Measurements from ENCODE around the gene CDH10.

Gene CDH10

DNA sequence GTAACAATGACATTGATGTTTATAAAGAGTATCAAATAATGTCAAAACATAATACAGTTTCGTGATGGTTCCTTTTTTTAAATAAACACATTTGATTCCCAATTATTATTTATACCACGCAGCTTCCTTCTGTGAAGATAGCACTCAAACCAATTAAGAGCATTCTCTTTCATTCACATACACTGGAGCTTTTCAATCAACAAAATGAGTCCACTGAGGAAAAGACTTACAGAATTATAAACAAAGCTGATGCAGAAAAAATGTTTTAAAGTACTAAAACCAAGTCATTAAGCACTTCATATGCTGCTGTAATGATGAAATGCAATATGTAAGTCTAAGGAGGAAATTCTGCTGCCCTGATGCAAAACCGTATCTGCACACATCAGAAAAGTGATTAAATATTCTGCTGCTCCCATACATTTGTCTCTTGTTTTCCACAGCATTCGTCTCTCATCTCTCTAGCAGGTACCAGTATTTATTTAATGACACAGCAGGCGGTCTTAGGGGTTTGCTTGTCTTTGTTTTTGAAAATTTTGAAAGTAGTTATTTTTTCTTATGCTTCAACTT, 147.1 kb downstream of the CDH10 start:
- DNase-seq (ENCODE audit: low read depth, low spot score), result no peak
- H3K4me3 ChIP-seq (ENCODE audit: low read length), result no peak overlapping the region

DNA sequence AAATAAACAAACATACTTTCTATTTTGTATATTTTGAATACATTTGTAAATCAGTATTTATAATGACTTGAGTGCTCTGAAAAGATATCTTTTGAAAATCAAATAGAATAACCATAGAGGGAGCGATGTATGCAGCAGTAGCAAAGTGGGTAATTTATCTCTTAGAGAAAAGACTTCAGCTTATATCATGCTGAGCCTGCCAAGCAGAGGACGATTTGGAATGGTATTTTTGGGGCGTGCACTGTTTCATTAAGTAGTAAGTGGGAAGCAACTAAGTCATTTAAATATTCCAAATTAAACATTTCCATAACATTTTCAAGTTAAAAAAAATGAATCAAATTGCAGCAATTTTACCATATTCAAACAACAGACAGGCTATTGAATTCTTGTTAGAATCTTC, 147.6 kb downstream of the CDH10 start:
- no peak for DNase-seq (ENCODE audit: low read depth, low spot score)
- no peak overlapping the region for H3K4me3 ChIP-seq (ENCODE audit: low read length)

DNA sequence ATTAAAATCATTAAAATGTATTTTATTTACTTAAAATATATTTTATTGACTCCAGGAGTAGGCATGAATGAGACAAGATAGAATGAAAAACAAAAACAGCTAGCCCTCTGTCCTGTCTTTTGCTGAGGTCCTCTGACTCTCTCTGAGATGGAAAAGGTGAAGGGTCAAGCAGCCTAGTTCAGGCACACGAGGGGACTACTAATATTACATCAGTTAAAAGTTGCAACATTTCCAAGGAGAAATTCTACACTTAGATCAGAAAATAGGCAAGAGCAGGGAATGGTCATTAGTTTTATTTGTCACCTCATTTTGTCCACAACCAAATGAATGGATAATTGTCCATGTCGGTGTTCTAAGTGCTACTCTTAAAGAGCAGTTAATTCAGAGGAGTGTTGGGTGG, 148.5 kb downstream of the CDH10 start:
- no peak for DNase-seq (ENCODE audit: low read depth, low spot score)
- H3K4me3 ChIP-seq (ENCODE audit: low read length), result no peak overlapping the region

GRCh38 chr5:24492229-24492628, 152.5 kb downstream of the CDH10 start:
- H3K4me3 ChIP-seq (ENCODE audit: low read length), result no peak overlapping the region
- no peak for DNase-seq (ENCODE audit: low read depth, low spot score)

GRCh38 chr5:24491490-24491889, 153.3 kb downstream of the CDH10 start:
- DNase-seq (ENCODE audit: low read depth, low spot score), result no peak
- no peak overlapping the region for H3K4me3 ChIP-seq (ENCODE audit: low read length)

- DNase-seq (ENCODE audit: low read depth, low spot score), result no peak
- no peak overlapping the region for H3K4me3 ChIP-seq (ENCODE audit: low read length)
Observed at GRCh38 chr5:24487368-24488229, 157.2 kb downstream of the CDH10 start.

GRCh38 chr5:24480952-24481351, 163.8 kb downstream of the CDH10 start:
- H3K4me3 ChIP-seq (ENCODE audit: low read length), result no peak overlapping the region
- no peak for DNase-seq (ENCODE audit: low read depth, low spot score)

GRCh38 chr5:24477958-24478357, 166.8 kb downstream of the CDH10 start:
- no peak for DNase-seq (ENCODE audit: low read depth, low spot score)
- no peak overlapping the region for H3K4me3 ChIP-seq (ENCODE audit: low read length)

- H3K4me3 ChIP-seq (ENCODE audit: low read length), result no peak overlapping the region
- DNase-seq (ENCODE audit: low read depth, low spot score), result no peak
Observed at GRCh38 chr5:24475101-24475500, 169.7 kb downstream of the CDH10 start.

DNA sequence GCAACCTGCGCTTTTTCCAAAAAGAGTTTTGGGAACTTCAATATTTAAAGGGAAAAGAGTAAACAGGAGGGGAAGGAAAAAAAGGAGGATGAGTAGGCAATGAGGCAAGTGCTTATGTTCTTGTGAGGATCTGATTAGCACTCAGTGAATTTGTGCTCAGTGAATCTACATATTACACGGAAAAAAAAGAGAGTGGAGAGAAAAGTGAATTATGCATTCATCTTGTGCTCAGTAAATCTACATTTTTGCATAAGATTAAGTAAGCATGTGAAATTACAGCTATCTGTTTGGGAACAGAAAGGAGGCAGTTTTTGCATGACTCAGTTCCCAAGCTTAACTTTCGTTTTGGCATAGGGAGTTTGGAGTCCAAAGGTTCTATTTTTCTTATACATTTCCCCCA, 170.1 kb downstream of the CDH10 start:
- no peak overlapping the region for H3K4me3 ChIP-seq (ENCODE audit: low read length)
- no peak for DNase-seq (ENCODE audit: low read depth, low spot score)

DNA sequence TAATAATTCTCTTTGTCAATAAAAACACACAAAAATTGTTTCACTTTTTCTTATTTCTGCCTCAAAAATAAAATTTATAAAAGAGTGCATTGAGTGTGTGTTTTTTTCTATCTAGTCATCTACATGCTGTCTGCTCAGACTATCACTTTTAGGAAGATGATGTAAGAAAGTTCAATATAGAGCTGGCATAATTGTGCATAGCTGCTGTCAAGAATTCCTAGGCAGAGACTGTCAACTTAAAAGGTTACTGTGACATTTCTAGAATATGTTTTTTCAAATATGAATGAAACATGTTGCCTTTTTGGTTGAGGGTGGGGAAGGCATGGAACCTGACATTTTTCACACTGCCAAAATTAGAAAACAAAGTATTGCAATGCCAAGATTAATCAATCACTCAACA, 172.3 kb downstream of the CDH10 start:
- no peak for DNase-seq (ENCODE audit: low read depth, low spot score)
- H3K4me3 ChIP-seq (ENCODE audit: low read length), result no peak overlapping the region

DNA sequence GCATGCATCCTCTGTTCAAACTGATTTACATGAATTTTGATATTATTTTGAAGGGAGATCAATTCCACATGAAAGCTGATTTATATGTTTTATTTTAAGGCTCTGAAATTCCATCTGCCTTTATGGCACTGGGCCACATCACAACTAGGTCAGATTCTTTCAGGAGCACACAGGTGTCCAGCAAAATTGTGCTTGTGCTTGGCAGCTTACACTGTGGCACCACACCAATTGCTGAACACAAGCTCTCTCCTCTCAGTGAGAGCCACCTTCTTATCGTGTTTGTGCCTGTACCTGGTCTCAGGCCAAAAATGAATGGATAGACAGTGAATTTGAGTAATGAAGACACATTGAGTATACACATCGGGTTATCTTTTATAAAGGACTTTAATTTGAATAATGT, 200.4 kb downstream of the CDH10 start:
- no peak overlapping the region for H3K4me3 ChIP-seq (ENCODE audit: low read length)
- DNase-seq (ENCODE audit: low read depth, low spot score), result no peak

- no peak for DNase-seq (ENCODE audit: low read depth, low spot score)
- H3K4me3 ChIP-seq (ENCODE audit: low read length), result no peak overlapping the region
Observed at GRCh38 chr5:24439465-24439864, 205.3 kb downstream of the CDH10 start.
